Bronchial smooth muscle cell (primary cell): ENCODE data around the gene VSIR. TPM values are rescaled to one million over a fixed set of nuclear protein-coding genes. Genes with fewer than 3 reads are reported as not detected.

ENCODE experiments used
- total RNA-seq: library from RNA; depleted of rRNA; stranded (reverse); fragments of >200 nt; gene quantifications from 2 replicates; pipeline ENCODE4 v1.2.1, GENCODE V29; 2014

Gene VSIR
- total RNA-seq, result 19.2 and 61.0 TPM in 2 replicates

DNA sequence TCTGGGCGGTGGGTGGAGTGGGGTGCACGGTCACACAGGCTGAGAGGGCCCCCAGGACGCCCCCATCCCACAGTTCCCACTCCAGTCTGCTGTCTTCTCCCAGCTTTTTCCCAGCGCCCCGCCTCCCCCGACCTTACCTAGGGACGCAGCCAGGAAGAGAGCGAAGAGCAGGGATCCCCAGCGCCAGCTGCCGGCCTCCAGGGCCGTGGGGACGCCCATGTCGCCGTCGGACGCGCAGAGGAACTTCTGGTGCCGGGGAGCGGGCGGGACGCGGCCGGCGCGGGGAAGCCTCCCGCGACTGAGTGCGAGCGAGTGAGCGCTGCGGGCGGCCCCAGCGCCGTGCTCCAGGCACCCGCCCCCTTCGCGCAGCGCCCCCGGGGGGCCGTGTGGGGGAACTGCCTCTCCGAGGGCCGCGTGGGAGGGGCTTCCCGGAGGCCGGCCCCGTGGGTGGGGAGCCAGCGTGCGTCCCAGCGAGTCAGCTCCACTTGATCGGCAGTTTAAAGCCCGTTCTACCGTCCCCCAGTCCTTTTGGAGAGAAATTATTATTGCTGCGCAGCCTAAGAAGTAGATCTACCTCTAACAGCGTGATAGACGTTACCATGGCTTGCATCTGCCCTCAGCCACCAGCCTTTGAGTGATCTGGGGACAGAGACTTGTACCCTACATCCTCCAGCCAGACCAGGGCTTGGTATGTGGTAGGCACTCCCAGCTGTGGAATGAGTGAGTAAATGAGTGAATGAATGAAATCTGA, at the start of gene VSIR:
Gene VSIR, minus strand, starts transcription at position 300 of the 751 bp plus-strand sequence. Its CDS starts 81 bp downstream, at position 219.

DNA sequence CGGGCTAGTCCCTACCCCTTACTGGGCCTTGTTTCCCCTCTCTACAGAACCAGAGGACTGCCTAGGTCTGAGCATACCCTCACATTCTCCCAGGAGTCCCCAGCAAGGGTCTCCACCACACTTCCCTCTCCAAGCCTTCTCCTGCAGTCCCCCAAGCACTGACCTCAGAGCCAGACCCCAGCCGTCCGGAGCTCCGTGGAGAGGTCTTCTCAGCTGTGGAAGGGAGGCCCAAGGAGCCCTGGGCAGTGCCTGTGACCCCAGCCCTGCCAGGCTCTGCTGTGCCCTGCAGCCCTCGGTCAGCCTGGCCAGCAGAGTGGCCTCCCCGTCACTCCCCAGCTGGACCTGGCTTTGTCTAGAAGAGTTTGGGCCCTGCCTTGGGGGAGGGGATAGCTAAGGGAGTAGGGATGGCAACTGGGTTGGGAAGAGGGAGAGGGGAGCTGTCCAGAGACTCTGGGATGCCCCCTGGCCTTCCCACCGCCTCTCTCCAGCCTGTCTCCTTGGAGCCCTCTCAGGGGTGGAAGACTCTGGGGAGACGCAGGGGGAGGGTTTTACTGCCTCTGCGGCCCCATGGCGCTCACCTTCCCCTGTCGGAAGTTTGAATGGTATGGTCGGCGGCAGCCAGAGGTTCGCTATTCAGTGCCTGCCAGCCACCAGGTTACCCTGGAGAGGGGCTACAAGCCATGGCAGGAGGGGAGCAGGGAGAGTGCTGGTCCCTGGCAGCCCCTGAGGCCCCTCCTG, 53.7 kb downstream of the VSIR start, which contains the start of gene C10orf105:
Gene C10orf105, minus strand, starts transcription at position 315 of the 738 bp plus-strand sequence. CDS start 3,441 bp downstream, outside the sequence.

Other genes starting within 250 kb of the VSIR start
- under 0.01 and 0.09 TPM in 2 replicates for gene C10orf105, start 53.7 kb downstream of the VSIR start, total RNA-seq
- gene PSAP, start 77.7 kb upstream of the VSIR start, total RNA-seq, result 1,004 and 1,786 TPM in 2 replicates
- gene CHST3, start 190.9 kb upstream of the VSIR start, total RNA-seq, result 13.4 and 16.9 TPM in 2 replicates